Epithelial cell of alveolus of lung (primary cell): ENCODE data around the gene FMO5. TPM values are rescaled to one million over a fixed set of nuclear protein-coding genes. Genes with fewer than 3 reads are reported as not detected.

ENCODE experiments used
- total RNA-seq: library from RNA; depleted of rRNA; stranded (reverse); fragments of >200 nt; gene quantifications from 2 replicates; pipeline ENCODE4 v1.2.1, GENCODE V29; 2015

Gene FMO5, protein sequence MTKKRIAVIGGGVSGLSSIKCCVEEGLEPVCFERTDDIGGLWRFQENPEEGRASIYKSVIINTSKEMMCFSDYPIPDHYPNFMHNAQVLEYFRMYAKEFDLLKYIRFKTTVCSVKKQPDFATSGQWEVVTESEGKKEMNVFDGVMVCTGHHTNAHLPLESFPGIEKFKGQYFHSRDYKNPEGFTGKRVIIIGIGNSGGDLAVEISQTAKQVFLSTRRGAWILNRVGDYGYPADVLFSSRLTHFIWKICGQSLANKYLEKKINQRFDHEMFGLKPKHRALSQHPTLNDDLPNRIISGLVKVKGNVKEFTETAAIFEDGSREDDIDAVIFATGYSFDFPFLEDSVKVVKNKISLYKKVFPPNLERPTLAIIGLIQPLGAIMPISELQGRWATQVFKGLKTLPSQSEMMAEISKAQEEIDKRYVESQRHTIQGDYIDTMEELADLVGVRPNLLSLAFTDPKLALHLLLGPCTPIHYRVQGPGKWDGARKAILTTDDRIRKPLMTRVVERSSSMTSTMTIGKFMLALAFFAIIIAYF
- total RNA-seq = 0.13 and 0.72 TPM in 2 replicates

DNA sequence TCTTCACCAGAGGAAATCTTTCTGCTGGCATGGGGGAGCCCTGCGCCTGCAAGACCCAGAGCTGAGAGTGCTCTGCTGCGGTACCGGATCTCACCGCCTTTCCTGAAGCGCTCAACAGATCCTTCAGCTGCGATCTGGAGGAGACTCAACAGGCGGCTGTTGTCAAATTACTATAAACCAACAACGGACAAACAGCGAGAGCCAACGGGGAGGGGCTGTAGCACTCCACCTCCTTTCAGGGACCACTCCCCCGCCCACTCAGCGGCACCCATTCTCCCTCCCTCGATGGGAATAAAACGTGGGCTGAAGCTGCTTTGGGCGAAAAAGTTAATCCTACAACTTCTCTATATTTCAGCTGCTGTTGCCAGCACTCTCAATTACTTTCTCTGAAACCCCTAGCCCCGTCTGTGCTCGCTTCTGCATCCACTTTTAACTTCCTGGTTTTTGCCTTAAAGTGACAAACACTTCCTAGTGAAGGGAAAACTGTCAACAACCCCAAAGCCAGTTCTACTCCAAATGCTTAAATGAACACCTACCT lies at the start of gene FMO5:
Gene FMO5, minus strand, starts transcription at position 147 of the 538 bp plus-strand sequence. CDS start 310 bp downstream, outside the sequence.

DNA sequence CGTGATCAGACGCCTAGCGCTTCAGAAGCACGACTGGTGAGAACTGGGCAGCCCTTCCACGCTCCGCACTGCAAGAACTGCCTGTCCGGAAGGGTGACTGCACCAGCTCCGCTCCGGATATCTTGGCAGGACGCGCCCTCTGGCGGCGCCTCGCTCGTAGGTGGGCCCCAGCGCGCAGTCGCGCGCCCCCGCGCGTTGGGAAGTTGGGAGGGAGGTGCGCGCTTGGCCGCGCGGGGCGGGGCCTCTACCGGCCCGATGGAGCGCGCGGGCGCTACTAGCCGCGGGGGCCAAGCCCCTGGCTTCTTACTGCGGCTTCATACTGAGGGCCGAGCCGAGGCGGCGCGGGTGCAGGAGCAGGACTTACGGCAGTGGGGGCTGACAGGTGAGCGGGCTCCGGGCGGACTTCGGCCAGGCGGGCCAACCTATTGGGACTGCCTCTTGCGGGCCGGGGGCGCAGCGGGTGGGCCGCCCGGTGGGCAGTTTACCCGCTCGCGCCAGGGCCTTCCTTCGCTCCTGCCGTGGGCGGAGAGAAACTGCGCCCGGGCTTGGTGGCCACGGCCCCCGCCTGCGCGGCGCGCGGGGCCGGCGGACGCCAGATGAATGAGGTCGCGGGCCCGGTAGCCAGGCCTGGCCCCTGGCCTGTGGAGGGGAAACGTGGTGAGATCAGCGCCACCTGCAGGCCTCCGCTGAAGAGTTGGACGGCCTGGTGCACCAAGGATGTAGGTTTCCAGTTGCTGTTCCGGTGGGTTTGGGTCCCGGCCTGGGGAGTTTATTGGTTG lies 17.5 kb upstream of the FMO5 start, which contains the start of gene CHD1L:
Gene CHD1L, plus strand, starts transcription at position 236 of the 779 bp plus-strand sequence. Its CDS starts 20 bp downstream, at position 256.

DNA sequence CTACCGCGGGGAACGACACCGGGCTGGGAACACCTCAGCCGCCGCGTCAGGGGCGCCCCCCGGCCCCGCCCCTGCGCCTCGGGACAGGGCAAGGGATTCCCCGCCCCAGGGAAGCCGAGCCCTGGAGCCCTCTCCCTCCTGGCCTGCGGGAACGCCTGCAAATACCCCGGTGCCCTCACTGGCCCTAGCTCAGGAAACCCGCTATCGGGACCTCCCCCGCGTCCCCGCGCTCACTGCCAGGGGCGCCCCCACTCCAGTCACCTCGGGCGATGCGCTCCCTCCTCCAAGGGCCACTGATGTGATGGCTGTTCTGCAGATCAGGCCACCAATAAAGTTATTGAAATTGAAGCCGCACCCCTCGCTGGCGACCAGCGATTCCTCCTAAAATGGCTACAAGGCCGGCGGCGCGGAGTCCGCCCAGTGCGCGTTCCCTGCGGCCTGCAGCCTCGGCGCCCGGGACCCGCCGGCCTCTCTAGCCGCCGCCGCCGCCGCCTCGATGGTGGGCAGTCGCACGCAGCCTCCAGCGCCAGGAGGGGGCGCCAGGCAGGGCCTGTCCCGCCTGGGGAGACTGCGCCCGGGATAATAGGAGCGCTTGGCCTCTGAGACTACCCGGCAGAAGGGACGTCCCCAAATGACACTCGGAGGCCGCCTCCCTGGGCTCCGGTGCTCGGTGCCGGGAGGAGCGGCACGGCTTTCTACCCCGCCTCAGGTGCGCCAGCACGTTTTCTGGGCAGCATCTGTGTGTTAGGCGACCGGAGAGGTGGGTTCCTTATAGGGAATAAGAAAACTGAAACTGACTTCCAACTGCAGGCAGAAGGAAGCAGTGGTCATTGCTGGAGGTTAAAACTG lies 52.7 kb downstream of the FMO5 start, which contains the start of gene PRKAB2:
Gene PRKAB2, minus strand, starts transcription at position 303 of the 849 bp plus-strand sequence. CDS start 326 bp downstream, outside the sequence.

Other genes with a start within 250 kb of the FMO5 start
- gene PRKAB2, start 52.9 kb downstream of the FMO5 start, total RNA-seq = 10.5 and 14.1 TPM in 2 replicates
- 19.8 and 26.2 TPM in 2 replicates for gene CHD1L, start 17.3 kb upstream of the FMO5 start, total RNA-seq